Testis (tissue), 3 donors: Measurements from ENCODE around the gene FYB1. TPM values are rescaled to one million over a fixed set of nuclear protein-coding genes. Genes with fewer than 3 reads are reported as not detected.

Experiments used
- DNase-seq: peaks from one replicate; pipeline ENCODE4 v3.0.0-alpha.2; 2019
- H3K27ac ChIP-seq, 2 donors: fragments of 200-600 bp; sonication (generic); one replicate each; pipeline ENCODE4 v1.5.1; 2019
- H3K27me3 ChIP-seq: fragments of 200-600 bp; sonication (generic); one replicate; pipeline ENCODE4 v1.5.1; 2019
- H3K36me3 ChIP-seq: fragments of 200-600 bp; sonication (generic); one replicate; pipeline ENCODE4 v1.5.1; 2017; ENCODE audit warnings: low read depth; ENCODE audit errors: missing control alignments
- H3K4me1 ChIP-seq: fragments of 200-600 bp; sonication (generic); one replicate; pipeline ENCODE4 v1.5.1; 2019
- H3K4me3 ChIP-seq, 2 donors: fragments of 200-600 bp; sonication (generic); one replicate each; pipeline ENCODE4 v1.5.1; 2017 to 2019
- H3K9me3 ChIP-seq: fragments of 200-600 bp; sonication (generic); one replicate; pipeline ENCODE4 v1.5.1; 2017
- CTCF ChIP-seq, 3 experiments: fragments of 450-650 bp in 2 of 3; fragments of 200-600 bp in 1 of 3; sonication (generic) in 1 of 3; IDR thresholded peaks; one replicate each; pipeline ENCODE4 v1.5.1; 2016 to 2019; ENCODE audit warnings: antibody characterized with exemption in 3 of 3, mild to moderate bottlenecking in 2 of 3, moderate library complexity in 1 of 3
- POLR2A ChIP-seq: fragments of 450-650 bp; IDR thresholded peaks from one replicate; pipeline ENCODE4 v1.6.1; 2017; ENCODE audit warnings: antibody characterized with exemption, mild to moderate bottlenecking, moderate library complexity
- WGBS, 2 donors: methylation state at CpG; one replicate each; pipeline ENCODE4 v1.1.5; 2018; 5-methylcytosine and 5-hydroxymethylcytosine counted together
- intact Hi-C: fragments of 100-400 bp; cut with DNase I; formaldehyde crosslinking; loops from one replicate; pipeline ENCODE4 v1.15.1; 2023; ENCODE audit warnings: low total_unique reads
- polyA plus RNA-seq: library from polyadenylated mRNA; stranded (reverse); fragments of 350-450 nt; fragmentation: Illumina TruSeq; extraction: RNeasy Lipid Tissue Mini Kit (QIAGEN cat#74804); gene quantifications from one replicate; pipeline ENCODE4 v1.2.3, GENCODE V29; 2014; ENCODE audit warnings: low read depth, low replicate concordance; ENCODE audit not compliant: insufficient read depth
- total RNA-seq, 2 donors: library from RNA; depleted of rRNA; stranded (reverse); fragments of >200 nt; gene quantifications; one replicate each; pipeline ENCODE4 v1.2.3, GENCODE V29; 2016

The FYB1 gene
- total and polyA plus RNA-seq, 3 donors from 2014 or later = 2.5 to 8.6 (median 6.0) TPM

GRCh38 chr5:39172593-39172992 lies 46.8 kb downstream of the FYB1 start:
- Histone ChIP-seq H3K9me3 (no peaks in the 10 kb centered on the region), H3K4me1 (no peaks in the 10 kb centered on the region), H3K4me3 (no peak overlapping the region), H3K36me3 (no peaks in the 10 kb centered on the region), H3K27ac (no peak overlapping the region), H3K27me3 (no peaks in the 10 kb centered on the region)
- intact Hi-C loops = no loop called here
- 85 to 95% methylated on average over 2 of the region's 2 CpGs for WGBS, 2 donors
- TF ChIP-seq POLR2A = no peak
- no peak for TF ChIP-seq CTCF (IDR thresholded peaks at IDR 0.05)
- DNase-seq = no peak

- no peak overlapping the region for H3K4me3 ChIP-seq
- no peak overlapping the region for H3K27ac ChIP-seq
- no peak for DNase-seq
- H3K9me3 ChIP-seq = no peaks in the 10 kb centered on the region
- intact Hi-C loops = no loop called here
- no peaks in the 10 kb centered on the region for H3K36me3 ChIP-seq
- H3K27me3 ChIP-seq = no peaks in the 10 kb centered on the region
- TF ChIP-seq POLR2A = no peak
- no peak for TF ChIP-seq CTCF (IDR thresholded peaks at IDR 0.05)
- H3K4me1 ChIP-seq = no peaks in the 10 kb centered on the region
- 61 to 83% methylated on average over 4 of the region's 4 CpGs for WGBS, 2 donors
These were observed 47.7 kb downstream of the FYB1 start for GRCh38 chr5:39171647-39172046.

GRCh38 chr5:39169081-39169480 lies 50.3 kb downstream of the FYB1 start:
- no peaks in the 10 kb centered on the region for H3K36me3 ChIP-seq
- H3K27ac ChIP-seq = no peak overlapping the region
- DNase-seq = no peak
- intact Hi-C loops = no loop called here
- TF ChIP-seq CTCF (IDR thresholded peaks at IDR 0.05) (no peak), POLR2A (no peak)
- H3K4me3 ChIP-seq = no peak overlapping the region
- H3K27me3 ChIP-seq = no peaks in the 10 kb centered on the region
- no peaks in the 10 kb centered on the region for H3K4me1 ChIP-seq
- 83 to 91% methylated on average over 4 of the region's 4 CpGs for WGBS, 2 donors
- H3K9me3 ChIP-seq = no peaks in the 10 kb centered on the region

- WGBS, 2 donors = 81 to 87% methylated on average over 2 of the region's 2 CpGs
- Histone ChIP-seq H3K27ac (no peak overlapping the region), H3K36me3 (no peaks in the 10 kb centered on the region), H3K4me3 (no peak overlapping the region), H3K27me3 (no peaks in the 10 kb centered on the region), H3K9me3 (no peaks in the 10 kb centered on the region), H3K4me1 (no peaks in the 10 kb centered on the region)
- intact Hi-C loops = no loop called here
- no peak for DNase-seq
- TF ChIP-seq CTCF (IDR thresholded peaks at IDR 0.05) (no peak), POLR2A (no peak)
These were observed 51.4 kb downstream of the FYB1 start for GRCh38 chr5:39167972-39168342.

GRCh38 chr5:39167141-39167971 lies 52.0 kb downstream of the FYB1 start:
- TF ChIP-seq CTCF (IDR thresholded peaks at IDR 0.05) (no peak), POLR2A (no peak)
- Histone ChIP-seq H3K4me1 (no peaks in the 10 kb centered on the region), H3K27ac (no peak overlapping the region), H3K4me3 (no peak overlapping the region), H3K9me3 (no peaks in the 10 kb centered on the region), H3K36me3 (no peaks in the 10 kb centered on the region), H3K27me3 (no peaks in the 10 kb centered on the region)
- intact Hi-C loops = no loop called here
- DNase-seq = no peak
- WGBS, 2 donors = 81 to 89% methylated on average over 5 of the region's 5 CpGs
